CD8-positive, alpha-beta memory T cell (primary cell): ENCODE results near the gene SMARCD2. TPM values are rescaled to one million over a fixed set of nuclear protein-coding genes. Genes with fewer than 3 reads are reported as not detected.

Experiments used
- CTCF ChIA-PET: fragments of 350-600 bp; sonication (Branson Sonifier 250); formaldehyde crosslinking; loops from one replicate; lab custom pipeline; 2021; ENCODE audit warnings: antibody characterized with exemption; lab: Charles Lee
- POLR2A ChIA-PET: fragments of 350-600 bp; sonication (Branson Sonifier 250); formaldehyde crosslinking; loops from one replicate; lab custom pipeline; 2021; ENCODE audit warnings: antibody characterized with exemption; lab: Charles Lee
- DNase-seq, 5 donors: peaks; one replicate each; pipeline versions ENCODE4 v3.0.0 to v3.0.0-alpha.2; 2020 to 2022; ENCODE audit warnings: mixed read lengths in 1 of 5
- H3K27ac ChIP-seq: one replicate; pipeline ENCODE4 v1.7.0; 2013; ENCODE audit warnings: low read depth, mild to moderate bottlenecking, low read length, moderate library complexity
- H3K27me3 ChIP-seq: 2 replicates; pipeline ENCODE4 v1.7.0; 2013; ENCODE audit warnings: low read length, mild to moderate bottlenecking; ENCODE audit not compliant: insufficient read depth, poor library complexity, severe bottlenecking
- H3K36me3 ChIP-seq: 2 replicates; pipeline ENCODE4 v1.7.0; 2013; ENCODE audit warnings: mild to moderate bottlenecking, low read length, moderate library complexity; ENCODE audit not compliant: insufficient read depth
- H3K4me1 ChIP-seq: 2 replicates; pipeline ENCODE4 v1.7.0; 2013; ENCODE audit warnings: mild to moderate bottlenecking, low read length, moderate library complexity; ENCODE audit not compliant: insufficient read depth
- H3K4me3 ChIP-seq: 2 replicates; pipeline ENCODE4 v1.7.0; 2013; ENCODE audit warnings: mild to moderate bottlenecking, low read length
- H3K9me3 ChIP-seq: 2 replicates; pipeline ENCODE4 v1.7.0; 2013; ENCODE audit warnings: mild to moderate bottlenecking, low read length
- H3K27ac Mint-ChIP-seq, 8 donors: one replicate each; pipeline ENCODE4 v1.8.0; 2020 to 2021; ENCODE audit warnings: mixed read lengths in 8 of 8, mild to moderate bottlenecking in 6 of 8, inconsistent platforms in 3 of 8, moderate library complexity in 3 of 8
- H3K27me3 Mint-ChIP-seq, 2 donors: one replicate each; pipeline ENCODE4 v1.8.0; 2020 to 2021; ENCODE audit warnings: mixed read lengths in 2 of 2, mild to moderate bottlenecking in 1 of 2, moderate library complexity in 1 of 2
- H3K36me3 Mint-ChIP-seq, 3 donors: one replicate each; pipeline ENCODE4 v1.8.0; 2020 to 2021; ENCODE audit warnings: mixed read lengths in 3 of 3, inconsistent platforms in 1 of 3, mild to moderate bottlenecking in 1 of 3
- H3K4me1 Mint-ChIP-seq, 3 donors: one replicate each; pipeline ENCODE4 v1.8.0; 2020 to 2021; ENCODE audit warnings: mixed read lengths in 3 of 3, inconsistent platforms in 1 of 3, mild to moderate bottlenecking in 1 of 3
- H3K4me3 Mint-ChIP-seq, 7 donors: one replicate each; pipeline ENCODE4 v1.8.0; 2020 to 2021; ENCODE audit warnings: mixed read lengths in 7 of 7, mild to moderate bottlenecking in 6 of 7, moderate library complexity in 4 of 7, inconsistent platforms in 2 of 7
- H3K9me3 Mint-ChIP-seq, 5 donors: one replicate each; pipeline ENCODE4 v1.8.0; 2020 to 2022; ENCODE audit warnings: mixed read lengths in 5 of 5, mild to moderate bottlenecking in 3 of 5, moderate library complexity in 2 of 5, inconsistent platforms in 1 of 5
- polyA plus RNA-seq: library from polyadenylated mRNA; unstranded; fragments of 300-500 nt; fragmentation: Illumina TruSeq; gene quantifications from one replicate; pipeline ENCODE4 v1.2.3, GENCODE V29; 2021
- total RNA-seq, 2 experiments: library from RNA; stranded (reverse); gene quantifications; one replicate each; pipeline ENCODE4 v1.2.3, GENCODE V29; 2021

Gene SMARCD2
- total and polyA plus RNA-seq, 3 experiments from 2014 or later: 96.8 to 121 (median 107) TPM

- H3K27me3 Mint-ChIP-seq: no peaks in the 10 kb centered on the region
- H3K4me1 Mint-ChIP-seq: peaks cover 36 to 51% (median 47%) of the 10 kb centered on the region in 3 donors
- peaks cover 9% of the 10 kb centered on the region for H3K36me3 ChIP-seq
- H3K4me3 ChIP-seq: peak overlapping the region; percentile 69
- ChIA-PET POLR2A (interaction anchor here (1.4 to 6.9 kb wide), 2 partner anchors 11 to 99 kb away, joined by 4 to 73 read pairs; partner anchors contain the start of genes FTSJ3, PSMC5 and STRADA), CTCF (interaction anchor here (0.7 to 6.8 kb wide), 3 partner anchors 8 to 12 kb away, joined by 3 to 48 read pairs (median 5); partner anchors contain the start of genes FTSJ3 and PSMC5)
- H3K4me3 Mint-ChIP-seq: peak overlapping the region; percentile 91 to 97 (median 94)
- H3K4me1 ChIP-seq: peaks cover 44% of the 10 kb centered on the region
- no peaks in the 10 kb centered on the region for H3K9me3 Mint-ChIP-seq
- H3K9me3 ChIP-seq: no peaks in the 10 kb centered on the region
- H3K27ac Mint-ChIP-seq: peak overlapping the region; percentile 62 to 97 (median 90)
- H3K27ac ChIP-seq: peak overlapping the region; percentile 88
- H3K27me3 ChIP-seq: no peaks in the 10 kb centered on the region
- peaks cover 0 to 28% (median 0%) of the 10 kb centered on the region in 3 donors for H3K36me3 Mint-ChIP-seq
- DNase-seq: no peak
Observed at GRCh38 chr17:63840591-63841349, 1.7 kb downstream of the SMARCD2 start.

GRCh38 chr17:63838631-63839171 is 3.8 kb downstream of the SMARCD2 start:
- Mint-ChIP-seq H3K27ac (peak overlapping the region in 5 of 8 donors; percentile 22 to 82 (median 60)), H3K36me3 (peaks cover 0 to 48% (median 6%) of the 10 kb centered on the region in 3 donors), H3K4me1 (peaks cover 43 to 59% (median 51%) of the 10 kb centered on the region in 3 donors), H3K27me3 (peaks cover 0 to 1% of the 10 kb centered on the region in 2 donors), H3K9me3 (no peaks in the 10 kb centered on the region), H3K4me3 (peak overlapping the region; percentile 38 to 82 (median 65))
- Histone ChIP-seq H3K27me3 (no peaks in the 10 kb centered on the region), H3K36me3 (peaks cover 19% of the 10 kb centered on the region), H3K4me1 (peaks cover 53% of the 10 kb centered on the region), H3K4me3 (peak overlapping the region; percentile 8), H3K27ac (no peak overlapping the region), H3K9me3 (no peaks in the 10 kb centered on the region)
- no peak for DNase-seq
- POLR2A ChIA-PET: interaction anchor here (0.6 to 6.9 kb wide), 5 partner anchors 9 to 361 kb away, joined by 3 to 73 read pairs (median 4); partner anchors contain the start of genes CCDC47, DDX42, FTSJ3 and PSMC5
- CTCF ChIA-PET: interaction anchor here (0.9 to 6.8 kb wide), 5 partner anchors 9 to 27 kb away, joined by 3 to 48 read pairs (median 3); partner anchors contain the start of genes FTSJ3 and PSMC5

- Mint-ChIP-seq H3K36me3 (peaks cover 0 to 54% (median 7%) of the 10 kb centered on the region in 3 donors), H3K27ac (peak overlapping the region in 4 of 8 donors; percentile 79 to 86 (median 83)), H3K27me3 (peaks cover 0 to 1% of the 10 kb centered on the region in 2 donors), H3K4me3 (peak overlapping the region in 3 of 7 donors; percentile 9 to 82 (median 32)), H3K4me1 (peaks cover 41 to 57% (median 49%) of the 10 kb centered on the region in 3 donors), H3K9me3 (no peaks in the 10 kb centered on the region)
- H3K9me3 ChIP-seq: no peaks in the 10 kb centered on the region
- H3K36me3 ChIP-seq: peaks cover 25% of the 10 kb centered on the region
- no peak overlapping the region for H3K4me3 ChIP-seq
- DNase-seq: no peak
- H3K4me1 ChIP-seq: peaks cover 48% of the 10 kb centered on the region
- CTCF ChIA-PET: interaction anchor here (0.9 to 6.8 kb wide), 5 partner anchors 9 to 128 kb away, joined by 3 to 48 read pairs (median 3); partner anchors contain the start of genes FTSJ3 and PSMC5
- H3K27ac ChIP-seq: no peak overlapping the region
- POLR2A ChIA-PET: interaction anchor here (0.6 to 6.9 kb wide), 3 partner anchors 9 to 65 kb away, joined by 3 to 73 read pairs (median 6); partner anchors contain the start of genes CCDC47, DDX42, FTSJ3 and PSMC5
- no peaks in the 10 kb centered on the region for H3K27me3 ChIP-seq
Observed at GRCh38 chr17:63837962-63838600, 4.4 kb downstream of the SMARCD2 start.

- H3K9me3 ChIP-seq: no peaks in the 10 kb centered on the region
- DNase-seq: no peak
- CTCF ChIA-PET: interaction anchor here (1.0 to 6.8 kb wide), 4 partner anchors 9 to 127 kb away, joined by 3 to 48 read pairs (median 10); partner anchors contain the start of genes FTSJ3 and PSMC5
- POLR2A ChIA-PET: no interaction called here
- peaks cover 0 to 59% (median 7%) of the 10 kb centered on the region in 3 donors for H3K36me3 Mint-ChIP-seq
- H3K9me3 Mint-ChIP-seq: no peaks in the 10 kb centered on the region
- no peak overlapping the region for H3K27ac Mint-ChIP-seq
- no peak overlapping the region for H3K27ac ChIP-seq
- H3K27me3 ChIP-seq: no peaks in the 10 kb centered on the region
- peaks cover 41 to 57% (median 49%) of the 10 kb centered on the region in 3 donors for H3K4me1 Mint-ChIP-seq
- H3K27me3 Mint-ChIP-seq: peaks cover 0 to 1% of the 10 kb centered on the region in 2 donors
- H3K36me3 ChIP-seq: peaks cover 29% of the 10 kb centered on the region
- H3K4me3 ChIP-seq: no peak overlapping the region
- peaks cover 48% of the 10 kb centered on the region for H3K4me1 ChIP-seq
- H3K4me3 Mint-ChIP-seq: no peak overlapping the region
Observed at GRCh38 chr17:63837480-63837879, 5.0 kb downstream of the SMARCD2 start.

GRCh38 chr17:63836811-63837210 is 5.7 kb downstream of the SMARCD2 start:
- Mint-ChIP-seq H3K4me1 (peaks cover 45 to 60% (median 53%) of the 10 kb centered on the region in 3 donors), H3K27ac (peak overlapping the region in 4 of 8 donors; percentile 20 to 60 (median 41)), H3K4me3 (no peak overlapping the region), H3K27me3 (peaks cover 0 to 1% of the 10 kb centered on the region in 2 donors), H3K36me3 (peaks cover 0 to 62% (median 9%) of the 10 kb centered on the region in 3 donors), H3K9me3 (no peaks in the 10 kb centered on the region)
- H3K27ac ChIP-seq: no peak overlapping the region
- H3K4me1 ChIP-seq: peaks cover 54% of the 10 kb centered on the region
- POLR2A ChIA-PET: no interaction called here
- peaks cover 36% of the 10 kb centered on the region for H3K36me3 ChIP-seq
- no peak for DNase-seq
- no peaks in the 10 kb centered on the region for H3K27me3 ChIP-seq
- CTCF ChIA-PET: interaction anchor here (1.0 kb wide), 1 partner anchor 61 kb away, joined by 4 read pairs; no protein-coding TSS in a partner anchor
- H3K9me3 ChIP-seq: no peaks in the 10 kb centered on the region
- H3K4me3 ChIP-seq: no peak overlapping the region

GRCh38 chr17:63835167-63835720 is 7.2 kb downstream of the SMARCD2 start:
- ChIA-PET POLR2A (interaction anchor here (0.7 kb wide), 1 partner anchor 11 kb away, joined by 4 read pairs; no protein-coding TSS in a partner anchor), CTCF (interaction anchor here (1.4 to 2.6 kb wide), 5 partner anchors 8 to 388 kb away, joined by 3 to 8 read pairs (median 7); partner anchors contain the start of gene SMARCD2)
- Histone ChIP-seq H3K9me3 (no peaks in the 10 kb centered on the region), H3K36me3 (peaks cover 51% of the 10 kb centered on the region), H3K4me3 (no peak overlapping the region), H3K4me1 (peaks cover 56% of the 10 kb centered on the region), H3K27me3 (no peaks in the 10 kb centered on the region), H3K27ac (no peak overlapping the region)
- H3K9me3 Mint-ChIP-seq: no peaks in the 10 kb centered on the region
- H3K27ac Mint-ChIP-seq: peak overlapping the region in 7 of 8 donors; percentile 4 to 89 (median 79)
- peak overlapping the region in 1 of 7 donors; percentile 62 for H3K4me3 Mint-ChIP-seq
- H3K27me3 Mint-ChIP-seq: peaks cover 0 to 1% of the 10 kb centered on the region in 2 donors
- no peak for DNase-seq
- peaks cover 47 to 60% (median 53%) of the 10 kb centered on the region in 3 donors for H3K4me1 Mint-ChIP-seq
- H3K36me3 Mint-ChIP-seq: peaks cover 5 to 69% (median 14%) of the 10 kb centered on the region in 3 donors
